K562 (cell line): ENCODE measurements around the gene ICA1. TPM values are rescaled to one million over a fixed set of nuclear protein-coding genes. Genes with fewer than 3 reads are reported as not detected.
A peak's percentile ranks its signal among the peaks of the same experiment; 100 is the strongest.

Experiments used
- ARID4B ChIP-seq: sonication (generic); formaldehyde crosslinking; IDR thresholded peaks from 2 replicates; pipeline ENCODE4 v1.8.0; 2022; ENCODE audit warnings: mild to moderate bottlenecking, missing genetic modification reagents
- C11orf30 ChIP-seq: fragments of 450-650 bp; IDR thresholded peaks from 2 replicates; pipeline ENCODE4 v1.6.1; 2016; ENCODE audit warnings: low read depth, mild to moderate bottlenecking
- CCNT2 ChIP-seq: IDR thresholded peaks from 2 replicates; pipeline ENCODE4 v1.6.1; 2011; ENCODE audit warnings: borderline replicate concordance, low read depth, mild to moderate bottlenecking, moderate library complexity, mixed read lengths, low read length; ENCODE audit not compliant: insufficient read length; ENCODE audit errors: extremely low read depth
- ELF2 ChIP-seq: fragments of 250-450 bp; sonication (Bioruptor Pico); IDR thresholded peaks from 2 replicates; pipeline ENCODE4 v1.5.0; 2021; ENCODE audit warnings: mild to moderate bottlenecking
- ESRRA ChIP-seq: fragments of 450-650 bp; IDR thresholded peaks from 2 replicates; pipeline ENCODE4 v1.6.1; 2014; ENCODE audit warnings: low read depth, mild to moderate bottlenecking, moderate library complexity, borderline replicate concordance
- FOS ChIP-seq: IDR thresholded peaks from 3 replicates; pipeline ENCODE4 v1.6.1; 2011; ENCODE audit not compliant: insufficient read length; ENCODE audit errors: extremely low read depth
- HDAC3 ChIP-seq: fragments of 450-650 bp; IDR thresholded peaks from 2 replicates; pipeline ENCODE4 v1.6.1; 2018; ENCODE audit warnings: borderline replicate concordance, mild to moderate bottlenecking, moderate library complexity; ENCODE audit not compliant: partially characterized antibody
- MED1 ChIP-seq: sonication (generic); formaldehyde crosslinking; IDR thresholded peaks from 2 replicates; pipeline ENCODE4 v1.8.1; 2023; ENCODE audit warnings: missing genetic modification reagents, borderline replicate concordance
- NCOA6 ChIP-seq: fragments of 450-650 bp; IDR thresholded peaks from 2 replicates; pipeline ENCODE4 v1.6.1; 2017; ENCODE audit warnings: mild to moderate bottlenecking
- NFATC3 ChIP-seq: fragments of 450-650 bp; IDR thresholded peaks from 2 replicates; pipeline ENCODE4 v1.6.1; 2017; ENCODE audit warnings: mild to moderate bottlenecking
- NFE2L1 ChIP-seq: fragments of 450-650 bp; IDR thresholded peaks from 2 replicates; pipeline ENCODE4 v1.6.1; 2016; ENCODE audit warnings: missing genetic modification characterization, low read depth, mild to moderate bottlenecking, missing compliant biosample characterization, moderate library complexity, borderline replicate concordance
- PATZ1 ChIP-seq: fragments of 250-450 bp; sonication (Bioruptor Pico); IDR thresholded peaks from 2 replicates; pipeline ENCODE4 v1.5.0; 2020; ENCODE audit warnings: mild to moderate bottlenecking, borderline replicate concordance
- PCBP1 ChIP-seq: fragments of 200-400 bp; formaldehyde crosslinking; IDR thresholded peaks from 2 replicates; pipeline ENCODE4 v1.6.1; 2018; ENCODE audit warnings: mild to moderate bottlenecking, low read depth, low read length; ENCODE audit not compliant: poor library complexity, severe bottlenecking
- PYGO2 ChIP-seq: fragments of 450-650 bp; IDR thresholded peaks from 2 replicates; pipeline ENCODE4 v1.6.1; 2016; ENCODE audit warnings: mild to moderate bottlenecking, missing genetic modification characterization, moderate library complexity, missing compliant biosample characterization
- RB1 ChIP-seq: fragments of 450-650 bp; IDR thresholded peaks from 2 replicates; pipeline ENCODE4 v1.6.1; 2017; ENCODE audit warnings: low read depth, mild to moderate bottlenecking
- SMAD4 ChIP-seq: fragments of 250-450 bp; sonication (Bioruptor Pico); conservative IDR thresholded peaks from 2 replicates; pipeline ENCODE4 v1.8.0; 2021; ENCODE audit warnings: inconsistent platforms, mild to moderate bottlenecking, moderate library complexity
- SMARCA4 ChIP-seq: fragments of 450-650 bp; IDR thresholded peaks from 2 replicates; pipeline ENCODE4 v1.6.1; 2016
- ZNF121 ChIP-seq: sonication (generic); formaldehyde crosslinking; conservative IDR thresholded peaks from 2 replicates; pipeline ENCODE4 v1.8.0; 2022; ENCODE audit warnings: missing genetic modification reagents
- ZNF140 ChIP-seq: fragments of 250-450 bp; sonication (Bioruptor Pico); IDR thresholded peaks from 2 replicates; pipeline ENCODE4 v1.8.0; 2021; ENCODE audit warnings: moderate library complexity, mild to moderate bottlenecking, inconsistent platforms
- ZNF239 ChIP-seq: fragments of 250-450 bp; sonication (Bioruptor Pico); IDR thresholded peaks from 2 replicates; pipeline ENCODE4 v1.4.0; 2020; ENCODE audit warnings: mild to moderate bottlenecking
- ZNF408 ChIP-seq: fragments of 250-450 bp; sonication (Bioruptor Pico); IDR thresholded peaks from 2 replicates; pipeline ENCODE4 v1.4.0; 2020; ENCODE audit warnings: low read depth, mild to moderate bottlenecking, moderate library complexity
- ZNF551 ChIP-seq: fragments of 250-450 bp; sonication (Bioruptor Pico); IDR thresholded peaks from 2 replicates; pipeline ENCODE4 v1.5.0; 2021; ENCODE audit warnings: mild to moderate bottlenecking, moderate library complexity
- ZNF75A ChIP-seq: fragments of 450-650 bp; formaldehyde crosslinking; IDR thresholded peaks from 2 replicates; pipeline ENCODE4 v1.4.0; 2020; ENCODE audit warnings: mild to moderate bottlenecking
- polyA plus RNA-seq, 8 experiments: library from polyadenylated mRNA; depleted of rRNA in 4 of 8; stranded (reverse) in 5 of 8; unstranded in 3 of 8; fragments of >200 nt; fragmentation: Nextera tagmentation in 2 of 8; fragmentation: Illumina TruSeq in 1 of 8; extraction: Ambion mirVana in 2 of 8; extraction: Trizol in 1 of 8; gene quantifications; 2 replicates each; pipeline versions ENCODE4 v1.2.1 to v1.2.3, GENCODE V29; 2011 to 2014; ENCODE audit warnings: inconsistent platforms in 1 of 8, missing spikeins in 1 of 8
- total RNA-seq, 7 experiments: library from RNA; depleted of rRNA in 6 of 7; stranded (reverse); fragments of >200 nt in 6 of 7; fragmentation: Illumina TruSeq in 2 of 7; extraction: Trizol in 2 of 7; gene quantifications; 2 replicates each; pipeline versions ENCODE4 v1.2.1 to v1.2.3, GENCODE V29; 2011 to 2021; ENCODE audit warnings: low replicate concordance in 1 of 7

The ICA1 gene
- total and polyA plus RNA-seq, 9 of the 15 experiments (the other 6 are each of a cell fraction or from before 2014, with no cell fraction given): 7.1 to 22.3 (median 16.4) TPM

- TF ChIP-seq PYGO2 (no peak), PATZ1 (CRISPR knock-in tag) (no peak), ZNF551 (CRISPR knock-in tag) (no peak), ZNF408 (CRISPR knock-in tag) (no peak), ZNF121 (CRISPR knock-in tag) (peak; percentile 88), ESRRA (0 out of 2 replicates have a peak, but pooled peaks have one; percentile 22), PCBP1 (no peak), RB1 (no peak), ZNF140 (CRISPR knock-in tag) (no peak), MED1 (no peak), NCOA6 (no peak), NFATC3 (no peak), C11orf30 (0 out of 2 replicates have a peak, but pooled peaks have one; percentile 9), CCNT2 (no peak), HDAC3 (peak; percentile 77), FOS (peak; percentile 24), NFE2L1 (tag) (no peak), ZNF239 (CRISPR knock-in tag) (no peak), ELF2 (no peak), ARID4B (no peak), SMARCA4 (peak; percentile 97), SMAD4 (CRISPR knock-in tag) (peak; percentile 85), ZNF75A (CRISPR knock-in tag) (no peak)
Observed at GRCh38 chr7:8232999-8233847, 28.7 kb downstream of the ICA1 start (continued).
